NCI-H146 treated with DMSO at 0.1 percent for 48 hours (cell line): Measurements from ENCODE around the gene TAS2R10.

Experiments
- DNase-seq: peaks from one replicate; lab custom pipeline; 2025; ENCODE audit not compliant: unreplicated experiment; lab: John Stamatoyannopoulos, UW

Gene TAS2R10

DNA sequence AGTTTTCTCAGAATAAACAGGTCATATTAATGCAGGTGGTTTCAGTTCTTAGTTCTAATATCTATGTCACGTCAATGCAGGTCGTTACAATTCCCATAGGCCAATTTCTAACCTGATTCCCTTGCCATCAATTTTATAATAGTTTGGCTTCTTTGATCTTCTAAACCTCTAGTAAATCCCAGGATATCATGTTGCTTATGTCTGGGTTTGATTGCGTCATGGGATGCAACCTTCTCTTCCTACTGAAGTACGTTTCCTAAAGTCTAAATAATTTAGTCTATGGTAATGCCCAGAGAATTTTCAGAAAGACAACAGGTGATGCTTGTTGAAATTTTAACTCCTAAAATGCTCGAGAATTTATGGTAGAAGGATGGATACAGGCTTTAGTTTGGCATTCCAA lies 42.9 kb downstream of the TAS2R10 start:
- no peak for DNase-seq

DNA sequence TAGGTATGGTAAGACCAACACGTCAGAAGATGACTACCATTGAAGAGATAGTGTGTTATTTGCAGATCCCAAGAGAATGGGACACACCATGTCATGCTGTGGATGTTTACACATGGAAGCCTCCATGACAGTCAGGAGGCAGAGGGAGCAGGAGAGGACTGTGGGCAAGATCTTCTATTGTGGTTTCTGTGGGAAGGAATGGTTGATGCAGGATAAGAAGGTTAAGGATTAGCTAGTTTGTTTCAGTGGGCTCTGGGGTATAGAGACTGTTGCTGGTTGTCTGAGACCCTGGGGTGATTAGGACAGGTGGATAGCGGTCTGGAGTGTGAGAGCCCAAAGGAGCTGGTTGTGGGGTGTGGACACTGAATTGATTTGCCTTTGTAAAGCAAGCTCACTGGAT lies 47.1 kb downstream of the TAS2R10 start:
- DNase-seq, result no peak
